Measurements from ENCODE around the gene ARHGEF28. TPM values are rescaled to one million over a fixed set of nuclear protein-coding genes. Genes with fewer than 3 reads are reported as not detected.

The ARHGEF28 gene
- polyA plus RNA-seq, 1 donor from 2014 or later, result not detected

- Histone ChIP-seq H3K27ac (ENCODE audit: low read length) (no peak overlapping the region), H3K27me3 (ENCODE audit: insufficient read depth, low read depth, low read length) (no peaks in the 10 kb centered on the region), H3K4me2 (ENCODE audit: low read length) (no peak overlapping the region), H3K79me2 (replicated peaks; ENCODE audit: insufficient read depth, low read length) (no peaks in the 10 kb centered on the region), H3K9ac (ENCODE audit: low read length) (no peak overlapping the region), H3K9me3 (ENCODE audit: low read length) (no peaks in the 10 kb centered on the region), H3F3A (ENCODE audit: insufficient read depth, low read length, poor library complexity, severe bottlenecking) (no peaks in the 10 kb centered on the region), H3K36me3 (ENCODE audit: insufficient read depth, low read length) (no peaks in the 10 kb centered on the region), H3K4me3 (ENCODE audit: low read length) (no peak overlapping the region), H2AFZ (ENCODE audit: low read depth, low read length) (no peak overlapping the region), H3K9me2 (ENCODE audit: insufficient read depth, low read length) (no peaks in the 10 kb centered on the region), H4K20me1 (ENCODE audit: insufficient read depth) (no peaks in the 10 kb centered on the region)
- TF ChIP-seq SMC3 (conservative IDR thresholded peaks at IDR 0.05; ENCODE audit: poor library complexity) (no peak), REST (IDR thresholded peaks at IDR 0.05; ENCODE audit: borderline replicate concordance) (no peak), TAF1 (IDR thresholded peaks at IDR 0.05; ENCODE audit: low read depth) (no peak), EZH2 (IDR thresholded peaks at IDR 0.05; ENCODE audit: borderline replicate concordance, insufficient read depth, low read length, poor library complexity, severe bottlenecking) (no peak), EP300 (conservative IDR thresholded peaks at IDR 0.05; ENCODE audit: poor library complexity, severe bottlenecking) (no peak), CTCF (IDR thresholded peaks at IDR 0.05; ENCODE audit: poor library complexity, severe bottlenecking) (no peak), POLR2AphosphoS5 (IDR thresholded peaks at IDR 0.05) (no peak), RAD21 (conservative IDR thresholded peaks at IDR 0.05) (no peak), MXI1 (conservative IDR thresholded peaks at IDR 0.05; ENCODE audit: poor library complexity, severe bottlenecking) (no peak)
Measured at GRCh38 chr5:73822989-73823339, 197.0 kb downstream of the ARHGEF28 start.

- no peak overlapping the region for H3K4me2 ChIP-seq (ENCODE audit: low read length)
- TF ChIP-seq MXI1 (conservative IDR thresholded peaks at IDR 0.05; ENCODE audit: poor library complexity, severe bottlenecking) (no peak), EZH2 (IDR thresholded peaks at IDR 0.05; ENCODE audit: borderline replicate concordance, insufficient read depth, low read length, poor library complexity, severe bottlenecking) (no peak), SMC3 (conservative IDR thresholded peaks at IDR 0.05; ENCODE audit: poor library complexity) (no peak), CTCF (IDR thresholded peaks at IDR 0.05; ENCODE audit: poor library complexity, severe bottlenecking) (no peak), TAF1 (IDR thresholded peaks at IDR 0.05; ENCODE audit: low read depth) (no peak), POLR2AphosphoS5 (IDR thresholded peaks at IDR 0.05) (no peak), EP300 (conservative IDR thresholded peaks at IDR 0.05; ENCODE audit: poor library complexity, severe bottlenecking) (no peak), REST (IDR thresholded peaks at IDR 0.05; ENCODE audit: borderline replicate concordance) (no peak), RAD21 (conservative IDR thresholded peaks at IDR 0.05) (no peak)
- H3F3A ChIP-seq (ENCODE audit: insufficient read depth, low read length, poor library complexity, severe bottlenecking), result no peaks in the 10 kb centered on the region
- no peak overlapping the region for H3K9ac ChIP-seq (ENCODE audit: low read length)
- H3K27me3 ChIP-seq (ENCODE audit: insufficient read depth, low read depth, low read length), result no peaks in the 10 kb centered on the region
- H3K4me3 ChIP-seq (ENCODE audit: low read length), result no peak overlapping the region
- H3K79me2 ChIP-seq (replicated peaks; ENCODE audit: insufficient read depth, low read length), result no peaks in the 10 kb centered on the region
- H4K20me1 ChIP-seq (ENCODE audit: insufficient read depth), result no peaks in the 10 kb centered on the region
- no peaks in the 10 kb centered on the region for H3K36me3 ChIP-seq (ENCODE audit: insufficient read depth, low read length)
- H3K9me2 ChIP-seq (ENCODE audit: insufficient read depth, low read length), result no peaks in the 10 kb centered on the region
- H2AFZ ChIP-seq (ENCODE audit: low read depth, low read length), result no peak overlapping the region
- no peak overlapping the region for H3K27ac ChIP-seq (ENCODE audit: low read length)
- no peaks in the 10 kb centered on the region for H3K9me3 ChIP-seq (ENCODE audit: low read length)
Measured at GRCh38 chr5:73823508-73823925, 197.5 kb downstream of the ARHGEF28 start.

Measured in neural cell (in vitro differentiated cells).